ENCODE measurements around the gene PCID2. TPM values are rescaled to one million over a fixed set of nuclear protein-coding genes. Genes with fewer than 3 reads are reported as not detected.

Gene PCID2
- total RNA-seq, 4 donors from 2014 or later = 44.8 to 45.8 (median 44.8) TPM

GRCh38 chr13:113187883-113188665 is 20.4 kb downstream of the PCID2 start:
- no peak for TF ChIP-seq CTCF (IDR thresholded peaks at IDR 0.05)
- no peak for ATAC-seq (ENCODE audit: low FRiP score)
- DNase-seq (ENCODE audit: low spot score) = no peak

- DNase-seq (ENCODE audit: low spot score) (peak; percentile 50), ATAC-seq (ENCODE audit: low FRiP score) (peak; percentile 93)
- TF ChIP-seq CTCF (IDR thresholded peaks at IDR 0.05) = no peak
These were observed 21.2 kb downstream of the PCID2 start for GRCh38 chr13:113187263-113187669.

- ATAC-seq (ENCODE audit: low FRiP score) = no peak
- no peak for DNase-seq (ENCODE audit: low spot score)
- no peak for TF ChIP-seq CTCF (IDR thresholded peaks at IDR 0.05)
These were observed 22.2 kb downstream of the PCID2 start for GRCh38 chr13:113186061-113186900.

GRCh38 chr13:113184568-113185440 is 23.7 kb downstream of the PCID2 start:
- no peak for TF ChIP-seq CTCF (IDR thresholded peaks at IDR 0.05)
- ATAC-seq (ENCODE audit: low FRiP score) = no peak
- DNase-seq (ENCODE audit: low spot score) = no peak

GRCh38 chr13:113183450-113184129 is 24.9 kb downstream of the PCID2 start:
- TF ChIP-seq CTCF (IDR thresholded peaks at IDR 0.05) = no peak
- ATAC-seq (ENCODE audit: low FRiP score) (no peak), DNase-seq (ENCODE audit: low spot score) (no peak)

- no peak for TF ChIP-seq CTCF (IDR thresholded peaks at IDR 0.05)
These were observed 26.4 kb downstream of the PCID2 start for GRCh38 chr13:113182046-113182445.

More at GRCh38 chr13:113182046-113182445, 26.4 kb downstream of the PCID2 start:
- DNase-seq (ENCODE audit: low spot score) (no peak), ATAC-seq (ENCODE audit: low FRiP score) (no peak)

All from omental fat pad (tissue), 4 donors.